K562 (cell line): ENCODE results near the gene CMTM1. TPM values are rescaled to one million over a fixed set of nuclear protein-coding genes. Genes with fewer than 3 reads are reported as not detected.

Experiments used
- ATAC-seq: fragments of 200-7000 bp; cut with Tn5 transposase; 3 replicates; pipeline ENCODE4 v1.9.1; 2020; ENCODE audit warnings: moderate library complexity
- BruUV-seq: library from RNA; stranded (reverse); fragments of 400-500 nt; replicated peaks from 2 replicates; lab custom pipeline; 2021; lab: Mats Ljungman, UMichigan
- CTCF ChIA-PET: fragments of 300-600 bp; formaldehyde crosslinking; extraction: SDS; loops from one replicate; lab custom pipeline; 2021; ENCODE audit warnings: low intra/inter-chr PET ratio; lab: Yijun Ruan, JAX
- POLR2A ChIA-PET: fragments of 300-600, 350-650 bp; sonication (Branson Sonifier 250); formaldehyde crosslinking; extraction: SDS; loops from one replicate; lab custom pipeline; 2021; ENCODE audit warnings: antibody characterized with exemption, inconsistent platforms; lab: Yijun Ruan, JAX
- DNase-seq, 4 experiments: peaks; one replicate each; pipeline versions ENCODE4 v3.0.0 to v3.0.0-alpha.2; 2011 to 2018; ENCODE audit warnings: low spot score in 3 of 4, mixed read lengths in 3 of 4; ENCODE audit errors: extremely low read depth in 1 of 4
- FAIRE-seq: peaks from 2 replicates; lab custom pipeline; 2011; peaks lifted over from hg19 to GRCh38; lab: Jason Lieb, UNC
- H2AFZ ChIP-seq: 2 replicates; pipeline ENCODE4 v1.6.0; 2011; ENCODE audit warnings: low read depth, low read length, control low read depth, inconsistent platforms
- H3K27ac ChIP-seq: fragments of 200-600 bp; 3 replicates; pipeline ENCODE4 v1.8.0; 2011; ENCODE audit warnings: low read depth, mild to moderate bottlenecking, control low read depth, inconsistent platforms, low read length, moderate library complexity, mixed read lengths; ENCODE audit errors: extremely low read depth
- H3K27me3 ChIP-seq, 2 experiments: fragments of 300-600 bp in 1 of 2; 2 replicates in 1 of 2; 3 replicates in 1 of 2; pipeline versions ENCODE4 v1.6.0 to v1.8.0; 2011; ENCODE audit warnings: inconsistent platforms in 2 of 2, low read length in 2 of 2, mild to moderate bottlenecking in 1 of 2, mixed read lengths in 1 of 2, moderate library complexity in 1 of 2; ENCODE audit not compliant: control insufficient read depth in 2 of 2, insufficient read depth in 2 of 2
- H3K36me3 ChIP-seq: fragments of 300-600 bp; 3 replicates; pipeline ENCODE4 v1.8.0; 2011; ENCODE audit warnings: mild to moderate bottlenecking, low read length, inconsistent platforms; ENCODE audit not compliant: control insufficient read depth, insufficient read depth
- H3K4me1 ChIP-seq, 2 experiments: fragments of 200-600 bp in 1 of 2; replicated peaks in 1 of 2; 2 replicates in 1 of 2; 3 replicates in 1 of 2; pipeline versions ENCODE4 v1.5.1 to v1.8.0; 2011; ENCODE audit warnings: inconsistent platforms in 2 of 2, low read length in 2 of 2, mild to moderate bottlenecking in 1 of 2, mixed read lengths in 1 of 2, moderate library complexity in 1 of 2; ENCODE audit not compliant: control insufficient read depth in 2 of 2, insufficient read depth in 2 of 2
- H3K4me2 ChIP-seq: 2 replicates; pipeline ENCODE4 v1.6.1; 2011; ENCODE audit warnings: low read length, control low read depth, inconsistent platforms, mixed read lengths; ENCODE audit not compliant: insufficient read depth
- H3K4me3 ChIP-seq: fragments of 200-600 bp; sonication (generic), shearing (Covaris generic); 2 replicates; pipeline ENCODE4 v1.5.1; 2016; ENCODE audit warnings: control low read depth, inconsistent platforms
- H3K79me2 ChIP-seq: fragments of 200-600 bp; 3 replicates; pipeline ENCODE4 v1.8.0; 2011; ENCODE audit warnings: low read length, inconsistent platforms; ENCODE audit not compliant: control insufficient read depth, insufficient read depth
- H3K9ac ChIP-seq, 2 experiments: 2 replicates each; pipeline versions ENCODE4 v1.6.0 to v1.6.1; 2011; ENCODE audit warnings: low read depth in 2 of 2, low read length in 2 of 2, control low read depth in 1 of 2, inconsistent platforms in 1 of 2, mild to moderate bottlenecking in 1 of 2, mixed read lengths in 1 of 2; ENCODE audit not compliant: insufficient read depth in 1 of 2
- H3K9me1 ChIP-seq: one replicate; pipeline ENCODE4 v1.6.0; 2011; ENCODE audit warnings: inconsistent platforms, mild to moderate bottlenecking, low read length, moderate library complexity; ENCODE audit not compliant: control insufficient read depth, insufficient read depth
- H3K9me3 ChIP-seq: replicated peaks from 2 replicates; pipeline ENCODE4 v1.5.1; 2011; ENCODE audit warnings: low read depth, low read length, inconsistent platforms; ENCODE audit not compliant: control insufficient read depth, insufficient read depth
- H4K20me1 ChIP-seq: replicated peaks from 2 replicates; pipeline ENCODE4 v1.6.1; 2011; ENCODE audit warnings: low read length, inconsistent platforms, mixed read lengths; ENCODE audit not compliant: control insufficient read depth, insufficient read depth
- GTF2E2 ChIP-seq: fragments of 200-800 bp; sonication (Bioruptor generic); IDR thresholded peaks from 2 replicates; pipeline ENCODE4 v1.6.1; 2016; ENCODE audit warnings: missing genetic modification characterization, missing compliant biosample characterization
- MTF1 ChIP-seq: fragments of 250-450 bp; sonication (Bioruptor Pico); IDR thresholded peaks from 2 replicates; pipeline ENCODE4 v1.9.0; 2021; ENCODE audit warnings: moderate library complexity, mild to moderate bottlenecking, inconsistent platforms, borderline replicate concordance
- MYNN ChIP-seq, 2 experiments: sonication (generic); formaldehyde crosslinking in 1 of 2; IDR thresholded peaks; 2 replicates each; pipeline versions ENCODE4 v1.5.0 to v1.6.1; 2016 to 2020; ENCODE audit warnings: antibody characterized with exemption in 1 of 2, missing genetic modification reagents in 1 of 2
- NCOA1 ChIP-seq: fragments of 450-650 bp; IDR thresholded peaks from 2 replicates; pipeline ENCODE4 v1.6.1; 2016; ENCODE audit warnings: low read depth
- POLR2AphosphoS2 ChIP-seq: IDR thresholded peaks from 2 replicates; pipeline ENCODE4 v1.6.1; 2012; ENCODE audit warnings: low read length, improper control_type of control experiment
- RNF2 ChIP-seq: sonication (generic); IDR thresholded peaks from 2 replicates; pipeline ENCODE4 v1.6.1; 2016
- SNIP1 ChIP-seq: fragments of 450-650 bp; IDR thresholded peaks from 2 replicates; pipeline ENCODE4 v1.7.1; 2017; ENCODE audit warnings: low read depth, mild to moderate bottlenecking
- SNRNP70 ChIP-seq: fragments of 200-400 bp; formaldehyde crosslinking; optimal IDR thresholded peaks from 2 replicates; pipeline ENCODE3; 2017; ENCODE audit warnings: low read depth, low read length
- STAT5B ChIP-seq: fragments of 250-450 bp; sonication (Bioruptor Pico); IDR thresholded peaks from 2 replicates; pipeline ENCODE4 v1.8.0; 2021; ENCODE audit warnings: mild to moderate bottlenecking, inconsistent platforms
- TCF7 ChIP-seq: sonication (generic); IDR thresholded peaks from 2 replicates; pipeline ENCODE4 v1.6.1; 2016; ENCODE audit warnings: antibody characterized with exemption, borderline replicate concordance
- XRCC5 ChIP-seq: fragments of 200-400 bp; formaldehyde crosslinking; IDR thresholded peaks from 2 replicates; pipeline ENCODE4 v1.6.1; 2017; ENCODE audit warnings: low read depth, mild to moderate bottlenecking, low read length
- ZFP30 ChIP-seq: fragments of 250-450 bp; sonication (Bioruptor Pico); IDR thresholded peaks from 2 replicates; pipeline ENCODE4 v1.8.0; 2022; ENCODE audit warnings: moderate library complexity, mild to moderate bottlenecking, inconsistent platforms, borderline replicate concordance
- ZNF143 ChIP-seq: sonication (generic); formaldehyde crosslinking; IDR thresholded peaks from 2 replicates; pipeline ENCODE4 v1.9.0; 2022; ENCODE audit warnings: mild to moderate bottlenecking, missing genetic modification reagents
- ZNF175 ChIP-seq: fragments of 200-800 bp; sonication (Bioruptor generic); IDR thresholded peaks from 2 replicates; pipeline ENCODE4 v1.6.1; 2016; ENCODE audit warnings: low read depth, mild to moderate bottlenecking, missing genetic modification characterization, missing compliant biosample characterization
- ZNF592 ChIP-seq: fragments of 450-650 bp; IDR thresholded peaks from 2 replicates; pipeline ENCODE4 v1.6.1; 2017; ENCODE audit warnings: antibody characterized with exemption, mild to moderate bottlenecking
- WGBS: fragments of 100-300 bp; shearing (Covaris generic); methylation state at CpG from one replicate; pipeline ENCODE4 v1.1.6; 2016; ENCODE audit warnings: low coverage, mixed read lengths; ENCODE audit not compliant: insufficient coverage; ENCODE audit errors: missing lambda C conversion rate; 5-methylcytosine and 5-hydroxymethylcytosine counted together
- in situ Hi-C: fragments of 300-500 bp; cut with MboI; formaldehyde crosslinking; loops from 4 replicates; pipeline ENCODE4 v1.15.0; 2018; ENCODE audit warnings: inconsistent platforms, mixed read lengths
- intact Hi-C: fragments of 100-400 bp; cut with micrococcal nuclease; formaldehyde crosslinking; loops from 2 replicates; pipeline ENCODE4 v1.14.2; 2022
- polyA plus RNA-seq, 8 experiments: library from polyadenylated mRNA; depleted of rRNA in 4 of 8; stranded (reverse) in 5 of 8; unstranded in 3 of 8; fragments of >200 nt; fragmentation: Nextera tagmentation in 2 of 8; fragmentation: Illumina TruSeq in 1 of 8; extraction: Ambion mirVana in 2 of 8; extraction: Trizol in 1 of 8; gene quantifications; 2 replicates each; pipeline versions ENCODE4 v1.2.1 to v1.2.3, GENCODE V29; 2011 to 2014; ENCODE audit warnings: inconsistent platforms in 1 of 8, missing spikeins in 1 of 8
- total RNA-seq, 7 experiments: library from RNA; depleted of rRNA in 6 of 7; stranded (reverse); fragments of >200 nt in 6 of 7; fragmentation: Illumina TruSeq in 2 of 7; extraction: Trizol in 2 of 7; gene quantifications; 2 replicates each; pipeline versions ENCODE4 v1.2.1 to v1.2.3, GENCODE V29; 2011 to 2021; ENCODE audit warnings: low replicate concordance in 1 of 7
- TF ChIP-seq, protein P1 (sequence below): fragments of 450-650 bp; formaldehyde crosslinking; IDR thresholded peaks from 2 replicates; pipeline ENCODE4 v1.4.0; 2020; ENCODE audit warnings: mild to moderate bottlenecking, moderate library complexity
- TF ChIP-seq, protein P2 (sequence below): fragments of 250-450 bp; sonication (Bioruptor Pico); IDR thresholded peaks from 2 replicates; pipeline ENCODE4 v1.9.0; 2021; ENCODE audit warnings: mild to moderate bottlenecking, inconsistent platforms

CMTM1 gene
- total and polyA plus RNA-seq, 9 of the 15 experiments (the other 6 are each of a cell fraction or from before 2014, with no cell fraction given), result 0.25 to 2.6 (median 1.1) TPM; not detected in 2

DNA sequence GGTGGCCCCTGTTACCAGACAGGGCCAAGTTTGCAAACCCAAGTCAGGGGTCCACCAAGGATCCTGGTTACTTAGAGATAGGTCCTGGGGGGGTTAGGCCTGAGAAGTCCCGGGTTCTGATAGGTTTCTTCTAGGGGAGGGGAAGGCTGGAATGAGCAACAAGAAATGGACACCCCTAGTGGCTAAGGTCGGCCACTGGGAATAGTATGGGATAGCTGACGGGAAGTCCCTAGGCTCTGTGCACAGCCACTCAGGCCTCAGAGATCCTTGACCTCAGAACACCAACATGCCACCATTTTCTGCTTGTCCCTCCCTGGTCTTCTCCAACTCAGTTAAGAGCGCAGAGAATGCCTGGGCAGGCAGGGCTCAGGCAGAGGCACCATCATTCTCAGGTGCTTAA is 29.7 kb upstream of the CMTM1 start:
- no peaks in the 10 kb centered on the region for H3K9me3 ChIP-seq
- ChIA-PET CTCF (no interaction called here), POLR2A (no interaction called here)
- no TSS peak for BruUV-seq
- in situ Hi-C loops, result no loop called here
- H4K20me1 ChIP-seq, result no peaks in the 10 kb centered on the region
- peaks cover 0 to 9% of the 10 kb centered on the region in 2 experiments; a peak in 2 of 5 replicates for H3K4me1 ChIP-seq
- H2AFZ ChIP-seq, result no peak overlapping the region
- intact Hi-C loops, result no loop called here
- no peak overlapping the region for H3K4me2 ChIP-seq
- H3K9ac ChIP-seq, result no peak overlapping the region
- no peaks in the 10 kb centered on the region for H3K9me1 ChIP-seq
- ATAC-seq (no peak), DNase-seq (no peak), FAIRE-seq (no peak)
- H3K36me3 ChIP-seq, result peaks cover 3% of the 10 kb centered on the region; the same call in 1 of the 3 replicates
- H3K27me3 ChIP-seq, result no peaks in the 10 kb centered on the region
- WGBS, result 69% methylated on average over 3 of the region's 4 CpGs
- H3K79me2 ChIP-seq, result no peaks in the 10 kb centered on the region
- no peak overlapping the region for H3K27ac ChIP-seq
- no peak overlapping the region for H3K4me3 ChIP-seq
- no peak for TF ChIP-seq RNF2
- no peak for TF ChIP-seq ZFP30 (CRISPR knock-in tag)
- no peak for TF ChIP-seq GTF2E2 (tag)
- TF ChIP-seq ZNF592, result no peak
- TF ChIP-seq ZNF175, result no peak
- TF ChIP-seq TCF7, result no peak
- TF ChIP-seq, protein P1, sequence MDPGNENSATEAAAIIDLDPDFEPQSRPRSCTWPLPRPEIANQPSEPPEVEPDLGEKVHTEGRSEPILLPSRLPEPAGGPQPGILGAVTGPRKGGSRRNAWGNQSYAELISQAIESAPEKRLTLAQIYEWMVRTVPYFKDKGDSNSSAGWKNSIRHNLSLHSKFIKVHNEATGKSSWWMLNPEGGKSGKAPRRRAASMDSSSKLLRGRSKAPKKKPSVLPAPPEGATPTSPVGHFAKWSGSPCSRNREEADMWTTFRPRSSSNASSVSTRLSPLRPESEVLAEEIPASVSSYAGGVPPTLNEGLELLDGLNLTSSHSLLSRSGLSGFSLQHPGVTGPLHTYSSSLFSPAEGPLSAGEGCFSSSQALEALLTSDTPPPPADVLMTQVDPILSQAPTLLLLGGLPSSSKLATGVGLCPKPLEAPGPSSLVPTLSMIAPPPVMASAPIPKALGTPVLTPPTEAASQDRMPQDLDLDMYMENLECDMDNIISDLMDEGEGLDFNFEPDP (CRISPR knock-in tag), result no peak
- TF ChIP-seq NCOA1, result no peak
- TF ChIP-seq SNRNP70, result no peak
- no peak for TF ChIP-seq SNIP1
- TF ChIP-seq POLR2AphosphoS2, result no peak
- TF ChIP-seq MYNN (IDR thresholded peaks at IDR 0.05), result no peak
- no peak for TF ChIP-seq MYNN (CRISPR knock-in tag; IDR thresholded peaks at IDR 0.05)
- TF ChIP-seq STAT5B, result no peak
- no peak for TF ChIP-seq MTF1 (CRISPR knock-in tag)
- TF ChIP-seq, protein P2, sequence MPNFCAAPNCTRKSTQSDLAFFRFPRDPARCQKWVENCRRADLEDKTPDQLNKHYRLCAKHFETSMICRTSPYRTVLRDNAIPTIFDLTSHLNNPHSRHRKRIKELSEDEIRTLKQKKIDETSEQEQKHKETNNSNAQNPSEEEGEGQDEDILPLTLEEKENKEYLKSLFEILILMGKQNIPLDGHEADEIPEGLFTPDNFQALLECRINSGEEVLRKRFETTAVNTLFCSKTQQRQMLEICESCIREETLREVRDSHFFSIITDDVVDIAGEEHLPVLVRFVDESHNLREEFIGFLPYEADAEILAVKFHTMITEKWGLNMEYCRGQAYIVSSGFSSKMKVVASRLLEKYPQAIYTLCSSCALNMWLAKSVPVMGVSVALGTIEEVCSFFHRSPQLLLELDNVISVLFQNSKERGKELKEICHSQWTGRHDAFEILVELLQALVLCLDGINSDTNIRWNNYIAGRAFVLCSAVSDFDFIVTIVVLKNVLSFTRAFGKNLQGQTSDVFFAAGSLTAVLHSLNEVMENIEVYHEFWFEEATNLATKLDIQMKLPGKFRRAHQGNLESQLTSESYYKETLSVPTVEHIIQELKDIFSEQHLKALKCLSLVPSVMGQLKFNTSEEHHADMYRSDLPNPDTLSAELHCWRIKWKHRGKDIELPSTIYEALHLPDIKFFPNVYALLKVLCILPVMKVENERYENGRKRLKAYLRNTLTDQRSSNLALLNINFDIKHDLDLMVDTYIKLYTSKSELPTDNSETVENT (CRISPR knock-in tag), result no peak
- no peak for TF ChIP-seq ZNF143 (CRISPR knock-in tag)
- no peak for TF ChIP-seq XRCC5
